H9 (cell line): ENCODE measurements around the gene CLN3. TPM values are rescaled to one million over a fixed set of nuclear protein-coding genes. Genes with fewer than 3 reads are reported as not detected.

Experiments used
- DNase-seq: peaks from one replicate; pipeline ENCODE4 v3.0.0-alpha.2; 2017
- H2AFZ ChIP-seq: one replicate; pipeline ENCODE4 v1.6.1; 2013; ENCODE audit warnings: mild to moderate bottlenecking, low read length, control low read depth, moderate library complexity
- H2AK5ac ChIP-seq: 2 replicates; pipeline ENCODE4 v1.6.1; 2013; ENCODE audit warnings: low read length, control low read depth, mixed read lengths; ENCODE audit not compliant: insufficient read length
- H2BK120ac ChIP-seq: one replicate; pipeline ENCODE4 v1.6.1; 2013; ENCODE audit warnings: low read depth, mild to moderate bottlenecking, low read length, control low read depth, inconsistent platforms; ENCODE audit not compliant: poor library complexity, severe bottlenecking
- H2BK12ac ChIP-seq: 2 replicates; pipeline ENCODE4 v1.6.1; 2013; ENCODE audit warnings: low read length, control low read depth, mixed read lengths, low read depth; ENCODE audit not compliant: insufficient read length
- H2BK15ac ChIP-seq: 2 replicates; pipeline ENCODE4 v1.6.1; 2013; ENCODE audit warnings: low read depth, low read length, control low read depth
- H2BK20ac ChIP-seq: one replicate; pipeline ENCODE4 v1.6.1; 2013; ENCODE audit warnings: low read depth, mild to moderate bottlenecking, low read length, control low read depth, inconsistent platforms; ENCODE audit not compliant: poor library complexity, severe bottlenecking
- H2BK5ac ChIP-seq: 2 replicates; pipeline ENCODE4 v1.6.1; 2013; ENCODE audit warnings: low read length, control low read depth, mixed read lengths; ENCODE audit not compliant: insufficient read length
- H3K14ac ChIP-seq: 2 replicates; pipeline ENCODE4 v1.6.1; 2013; ENCODE audit warnings: low read length, control low read depth; ENCODE audit not compliant: insufficient read depth
- H3K18ac ChIP-seq: 2 replicates; pipeline ENCODE4 v1.6.1; 2013; ENCODE audit warnings: low read depth, mild to moderate bottlenecking, mixed read lengths, low read length, control low read depth; ENCODE audit not compliant: insufficient read length
- H3K23ac ChIP-seq: 2 replicates; pipeline ENCODE4 v1.6.1; 2013; ENCODE audit warnings: low read length, control low read depth, mixed read lengths, low read depth; ENCODE audit not compliant: insufficient read length
- H3K23me2 ChIP-seq: 2 replicates; pipeline ENCODE4 v1.6.1; 2013; ENCODE audit warnings: low read depth, mild to moderate bottlenecking, mixed read lengths, low read length, control low read depth; ENCODE audit not compliant: insufficient read length, poor library complexity, severe bottlenecking
- H3K27ac ChIP-seq: 2 replicates; pipeline ENCODE4 v1.5.1; 2013; ENCODE audit warnings: low read length, control low read depth, mixed read lengths, low read depth; ENCODE audit not compliant: insufficient read length
- H3K27me3 ChIP-seq: 2 replicates; pipeline ENCODE4 v1.6.1; 2013; ENCODE audit warnings: low read length, control low read depth, inconsistent platforms; ENCODE audit not compliant: insufficient read depth
- H3K4ac ChIP-seq: 2 replicates; pipeline ENCODE4 v1.6.1; 2013; ENCODE audit warnings: low read depth, mild to moderate bottlenecking, control low read depth, inconsistent platforms, low read length, moderate library complexity
- H3K4me1 ChIP-seq: 2 replicates; pipeline ENCODE4 v1.6.1; 2013; ENCODE audit warnings: low read length, control low read depth, inconsistent platforms; ENCODE audit not compliant: insufficient read depth
- H3K4me2 ChIP-seq: 2 replicates; pipeline ENCODE4 v1.6.1; 2013; ENCODE audit warnings: low read length, control low read depth, mixed read lengths; ENCODE audit not compliant: insufficient read length, insufficient read depth
- H3K56ac ChIP-seq: 2 replicates; pipeline ENCODE4 v1.6.1; 2013; ENCODE audit warnings: low read depth, mild to moderate bottlenecking, mixed read lengths, low read length, control low read depth; ENCODE audit not compliant: insufficient read length
- H3K79me1 ChIP-seq: 2 replicates; pipeline ENCODE4 v1.6.1; 2013; ENCODE audit warnings: low read depth, mild to moderate bottlenecking, moderate library complexity, low read length, control low read depth, inconsistent platforms; ENCODE audit not compliant: insufficient read depth, poor library complexity, severe bottlenecking
- H3K79me2 ChIP-seq: 2 replicates; pipeline ENCODE4 v1.6.1; 2013; ENCODE audit warnings: low read length, control low read depth, inconsistent platforms; ENCODE audit not compliant: insufficient read depth
- H3K9ac ChIP-seq: 2 replicates; pipeline ENCODE4 v1.6.1; 2013; ENCODE audit warnings: low read length, control low read depth, mixed read lengths; ENCODE audit not compliant: insufficient read length; ENCODE audit errors: extremely low read depth
- H3K9me3 ChIP-seq: one replicate; pipeline ENCODE4 v1.6.1; 2013; ENCODE audit warnings: low read depth, low read length, inconsistent platforms; ENCODE audit not compliant: control insufficient read depth
- H3T11ph ChIP-seq: one replicate; pipeline ENCODE4 v1.6.1; 2013; ENCODE audit warnings: mild to moderate bottlenecking, low read length, control low read depth, inconsistent platforms
- H4K20me1 ChIP-seq: one replicate; pipeline ENCODE4 v1.6.1; 2013; ENCODE audit not compliant: control insufficient read depth, insufficient read length, insufficient read depth
- H4K5ac ChIP-seq: 2 replicates; pipeline ENCODE4 v1.6.1; 2013; ENCODE audit warnings: low read depth, mild to moderate bottlenecking, mixed read lengths, low read length, control low read depth; ENCODE audit not compliant: insufficient read length
- H4K8ac ChIP-seq: replicated peaks from 2 replicates; pipeline ENCODE4 v1.6.1; 2013; ENCODE audit warnings: low read length, control low read depth, mixed read lengths, low read depth; ENCODE audit not compliant: insufficient read length
- H4K91ac ChIP-seq: 2 replicates; pipeline ENCODE4 v1.6.1; 2013; ENCODE audit warnings: low read depth, mild to moderate bottlenecking, moderate library complexity, mixed read lengths, low read length, control low read depth; ENCODE audit not compliant: insufficient read length
- H3K27ac Mint-ChIP-seq, 3 experiments: 2 replicates in 2 of 3; 3 replicates in 1 of 3; pipeline ENCODE4 v1.8.0; 2020 to 2021; ENCODE audit warnings: mixed read lengths in 3 of 3, mild to moderate bottlenecking in 1 of 3, moderate library complexity in 1 of 3
- H3K27me3 Mint-ChIP-seq: 2 replicates; pipeline ENCODE4 v1.8.0; 2021; ENCODE audit warnings: low read depth, mild to moderate bottlenecking, moderate library complexity, mixed read lengths
- H3K36me3 Mint-ChIP-seq, 3 experiments: 2 replicates in 2 of 3; 3 replicates in 1 of 3; pipeline ENCODE4 v1.8.0; 2020 to 2021; ENCODE audit warnings: low read depth in 3 of 3, mixed read lengths in 3 of 3; ENCODE audit not compliant: insufficient read depth in 1 of 3
- H3K4me1 Mint-ChIP-seq, 2 experiments: 2 replicates each; pipeline ENCODE4 v1.8.0; 2020; ENCODE audit warnings: mixed read lengths in 2 of 2
- H3K4me3 Mint-ChIP-seq, 2 experiments: 2 replicates in 1 of 2; 3 replicates in 1 of 2; pipeline ENCODE4 v1.8.0; 2020 to 2021; ENCODE audit warnings: mild to moderate bottlenecking in 2 of 2, mixed read lengths in 2 of 2, moderate library complexity in 1 of 2
- H3K9me3 Mint-ChIP-seq, 2 experiments: 2 replicates in 1 of 2; 3 replicates in 1 of 2; pipeline ENCODE4 v1.8.0; 2020; ENCODE audit warnings: mild to moderate bottlenecking in 2 of 2, mixed read lengths in 2 of 2, moderate library complexity in 1 of 2
- WGBS: extraction: QIAGEN DNeasy Blood & Tissue Kit; methylation state at CpG from one replicate; pipeline ENCODE4 v1.1.7; 2013; ENCODE audit warnings: missing lambda C conversion rate, low lambda C conversion rate, mixed read lengths; ENCODE audit not compliant: insufficient read length; ENCODE audit errors: extremely low coverage; 5-methylcytosine and 5-hydroxymethylcytosine counted together
- total RNA-seq: library from RNA; stranded (reverse); gene quantifications from 2 replicates; pipeline ENCODE4 v1.2.1, GENCODE V29; 2021
- TF ChIP-seq, protein P1 (sequence below): fragments of 200-600 bp; sonication (generic); conservative IDR thresholded peaks from 3 replicates; pipeline ENCODE4 v1.8.0; 2021; ENCODE audit warnings: antibody characterized with exemption, mild to moderate bottlenecking

The CLN3 gene
- total RNA-seq, 1 experiment from 2014 or later, result 21.4 TPM

DNA sequence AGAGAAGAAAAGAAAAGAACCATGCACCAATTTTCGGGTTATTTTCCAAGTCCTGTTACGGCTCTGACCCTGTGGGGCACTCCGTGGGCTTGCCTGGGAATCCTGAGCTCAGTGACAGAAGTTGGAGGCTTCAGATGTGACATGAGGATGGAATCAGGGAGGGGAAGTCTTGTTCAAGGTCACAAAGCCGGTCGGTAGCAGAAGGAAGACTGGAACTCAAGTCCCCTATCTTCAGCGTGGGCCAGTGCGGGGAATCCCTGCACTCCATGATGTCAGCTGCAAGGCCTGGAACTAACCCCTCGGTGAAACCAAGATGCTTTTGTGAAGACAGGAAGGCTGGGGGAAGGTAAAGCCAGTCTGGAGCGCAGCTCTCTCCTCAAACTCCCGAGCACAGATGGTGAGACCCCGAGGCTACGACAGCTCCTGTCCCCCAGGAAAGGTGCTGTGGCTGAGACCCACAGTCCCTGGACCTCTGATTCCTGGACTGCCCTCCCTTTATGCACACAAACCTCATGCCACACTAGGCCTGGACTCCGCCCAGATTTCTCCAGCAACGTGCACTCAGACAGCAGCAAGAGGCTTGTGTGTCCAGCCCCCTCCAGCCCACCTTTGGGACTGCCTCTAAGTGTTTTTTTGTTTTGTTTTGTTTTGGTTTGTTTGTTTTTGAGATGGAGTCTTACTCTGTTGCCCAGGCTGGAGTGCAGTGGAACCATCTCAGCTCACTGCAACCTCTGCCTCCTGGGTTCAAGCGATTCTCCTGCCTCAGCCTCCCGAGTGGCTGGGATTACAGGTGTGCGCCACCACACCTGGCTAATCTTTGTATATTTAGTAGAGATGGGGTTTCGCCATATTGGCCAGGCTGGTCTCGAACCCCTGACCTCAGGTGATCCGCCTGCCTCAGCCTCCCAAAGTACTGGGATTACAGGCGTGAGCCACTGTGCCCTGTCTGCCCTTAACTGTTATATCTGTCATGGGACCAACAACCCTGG, 20.2 kb upstream of the CLN3 start:
- TF ChIP-seq, protein P1, sequence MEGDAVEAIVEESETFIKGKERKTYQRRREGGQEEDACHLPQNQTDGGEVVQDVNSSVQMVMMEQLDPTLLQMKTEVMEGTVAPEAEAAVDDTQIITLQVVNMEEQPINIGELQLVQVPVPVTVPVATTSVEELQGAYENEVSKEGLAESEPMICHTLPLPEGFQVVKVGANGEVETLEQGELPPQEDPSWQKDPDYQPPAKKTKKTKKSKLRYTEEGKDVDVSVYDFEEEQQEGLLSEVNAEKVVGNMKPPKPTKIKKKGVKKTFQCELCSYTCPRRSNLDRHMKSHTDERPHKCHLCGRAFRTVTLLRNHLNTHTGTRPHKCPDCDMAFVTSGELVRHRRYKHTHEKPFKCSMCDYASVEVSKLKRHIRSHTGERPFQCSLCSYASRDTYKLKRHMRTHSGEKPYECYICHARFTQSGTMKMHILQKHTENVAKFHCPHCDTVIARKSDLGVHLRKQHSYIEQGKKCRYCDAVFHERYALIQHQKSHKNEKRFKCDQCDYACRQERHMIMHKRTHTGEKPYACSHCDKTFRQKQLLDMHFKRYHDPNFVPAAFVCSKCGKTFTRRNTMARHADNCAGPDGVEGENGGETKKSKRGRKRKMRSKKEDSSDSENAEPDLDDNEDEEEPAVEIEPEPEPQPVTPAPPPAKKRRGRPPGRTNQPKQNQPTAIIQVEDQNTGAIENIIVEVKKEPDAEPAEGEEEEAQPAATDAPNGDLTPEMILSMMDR, result no peak
- no peaks in the 10 kb centered on the region for H4K20me1 ChIP-seq
- H3K4me1 ChIP-seq, result no peaks in the 10 kb centered on the region
- no peak overlapping the region for H2AK5ac ChIP-seq
- H2BK5ac ChIP-seq, result no peak overlapping the region
- H3K14ac ChIP-seq, result no peak overlapping the region; the same call in 1 of the 2 replicates
- no peak overlapping the region for H2BK15ac ChIP-seq
- H2BK12ac ChIP-seq, result no peak overlapping the region
- H4K5ac ChIP-seq, result no peak overlapping the region
- WGBS, result no CpG with 5 or more reads among the region's 21 CpGs
- Mint-ChIP-seq H3K36me3 (no peaks in the 10 kb centered on the region), H3K27ac (no peak overlapping the region; a peak in 1 of 7 replicates), H3K27me3 (peaks cover 2% of the 10 kb centered on the region), H3K4me1 (0 out of 4 replicates have a peak, but pooled peaks cover 0 to 2% of the 10 kb centered on the region in 2 experiments), H3K4me3 (no peak overlapping the region), H3K9me3 (no peaks in the 10 kb centered on the region)
- no peak overlapping the region for H3K27ac ChIP-seq
- no peak overlapping the region for H4K8ac ChIP-seq
- no peak overlapping the region for H3K18ac ChIP-seq
- H3K23me2 ChIP-seq, result no peaks in the 10 kb centered on the region
- no peak overlapping the region for H2BK120ac ChIP-seq
- DNase-seq, result no peak
- no peak overlapping the region for H3K9ac ChIP-seq
- no peaks in the 10 kb centered on the region for H3K27me3 ChIP-seq
- no peak overlapping the region for H3T11ph ChIP-seq
- no peak overlapping the region for H3K4me2 ChIP-seq
- no peaks in the 10 kb centered on the region for H3K9me3 ChIP-seq
- no peak overlapping the region for H3K23ac ChIP-seq
- no peak overlapping the region for H2AFZ ChIP-seq
- H3K79me2 ChIP-seq, result no peaks in the 10 kb centered on the region
- H4K91ac ChIP-seq, result no peak overlapping the region
- no peak overlapping the region for H2BK20ac ChIP-seq
- H3K79me1 ChIP-seq, result no peaks in the 10 kb centered on the region
- no peak overlapping the region for H3K56ac ChIP-seq
- H3K4ac ChIP-seq, result no peak overlapping the region
